SK-N-SH treated with all-trans-retinoic acid at 6 μM for 48 hours (cell line): ENCODE results near the gene ACKR1.

Experiments used
- ARNTL ChIP-seq: fragments of 450-650 bp; formaldehyde crosslinking; IDR thresholded peaks from 2 replicates; pipeline ENCODE4 v1.5.0; 2020; ENCODE audit warnings: low read depth, mild to moderate bottlenecking, moderate library complexity, borderline replicate concordance
- ISL1 ChIP-seq: fragments of 250-450 bp; sonication (Bioruptor Pico); IDR thresholded peaks from 2 replicates; pipeline ENCODE4 v2.1.2; 2022; ENCODE audit warnings: mild to moderate bottlenecking, moderate library complexity
- RARB ChIP-seq: fragments of 250-450 bp; sonication (Bioruptor Pico); IDR thresholded peaks from 2 replicates; pipeline ENCODE4 v1.8.0; 2021; ENCODE audit warnings: mild to moderate bottlenecking, moderate library complexity
- TOX ChIP-seq: fragments of 250-450 bp; sonication (Bioruptor Pico); IDR thresholded peaks from 2 replicates; pipeline ENCODE4 v1.8.0; 2021; ENCODE audit warnings: mild to moderate bottlenecking, moderate library complexity, borderline replicate concordance
- TSHZ2 ChIP-seq: fragments of 250-450 bp; sonication (Bioruptor Pico); IDR thresholded peaks from 2 replicates; pipeline ENCODE4 v1.5.0; 2020; ENCODE audit warnings: mild to moderate bottlenecking, moderate library complexity
- ZC3H10 ChIP-seq: fragments of 250-450 bp; sonication (Bioruptor Pico); IDR thresholded peaks from 2 replicates; pipeline ENCODE4 v1.5.1; 2021; ENCODE audit warnings: mild to moderate bottlenecking, moderate library complexity
- ZFP3 ChIP-seq: fragments of 250-450 bp; sonication (Bioruptor Pico); IDR thresholded peaks from 2 replicates; pipeline ENCODE4 v1.5.0; 2020; ENCODE audit warnings: mild to moderate bottlenecking, moderate library complexity
- ZFP30 ChIP-seq: fragments of 450-650 bp; formaldehyde crosslinking; IDR thresholded peaks from 2 replicates; pipeline ENCODE4 v1.5.0; 2022; ENCODE audit warnings: mild to moderate bottlenecking, moderate library complexity
- ZNF70 ChIP-seq: fragments of 450-650 bp; formaldehyde crosslinking; IDR thresholded peaks from 2 replicates; pipeline ENCODE4 v1.5.0; 2020; ENCODE audit warnings: mild to moderate bottlenecking, moderate library complexity
- ZNF8 ChIP-seq: fragments of 450-650 bp; formaldehyde crosslinking; IDR thresholded peaks from 2 replicates; pipeline ENCODE4 v1.5.0; 2020; ENCODE audit warnings: mild to moderate bottlenecking, moderate library complexity
- TF ChIP-seq, protein P1 (sequence below): fragments of 250-450 bp; sonication (Bioruptor Pico); IDR thresholded peaks from 2 replicates; pipeline ENCODE4 v1.5.1; 2020; ENCODE audit warnings: low read depth, mild to moderate bottlenecking, moderate library complexity
- TF ChIP-seq, protein P2 (sequence below): fragments of 250-450 bp; sonication (Bioruptor Pico); IDR thresholded peaks from 2 replicates; pipeline ENCODE4 v1.8.0; 2020; ENCODE audit warnings: mild to moderate bottlenecking, moderate library complexity, borderline replicate concordance

DNA sequence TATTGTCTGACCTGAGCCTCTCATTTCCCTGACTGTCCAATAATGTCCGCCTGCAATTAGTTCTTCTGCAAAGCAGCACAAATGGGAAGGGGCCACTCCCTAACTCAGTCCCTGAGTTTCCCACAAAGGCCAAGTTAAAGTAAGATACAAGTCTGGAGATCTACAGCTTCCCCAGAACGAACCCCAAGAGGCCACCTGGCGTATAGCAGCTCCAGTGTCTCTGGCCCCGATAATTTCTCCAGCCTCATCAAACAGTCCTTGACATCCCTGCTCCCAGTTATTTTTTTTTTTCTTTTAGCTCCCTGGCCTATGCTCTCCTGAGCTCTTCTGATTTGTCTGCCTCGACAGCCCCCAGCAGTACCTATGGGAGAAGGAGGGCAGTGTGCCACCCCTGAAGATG lies 8.1 kb upstream of the ACKR1 start:
- no peak for TF ChIP-seq ZC3H10 (CRISPR knock-in tag)
- no peak for TF ChIP-seq RARB (CRISPR knock-in tag)
- TF ChIP-seq ARNTL (CRISPR knock-in tag): no peak
- TF ChIP-seq TOX (CRISPR knock-in tag): no peak
- TF ChIP-seq ZNF70 (CRISPR knock-in tag): no peak
- TF ChIP-seq ZFP30: no peak
- TF ChIP-seq ISL1 (CRISPR knock-in tag): no peak
- no peak for TF ChIP-seq ZNF8 (CRISPR knock-in tag)
- TF ChIP-seq ZFP3: no peak
- TF ChIP-seq, protein P1, sequence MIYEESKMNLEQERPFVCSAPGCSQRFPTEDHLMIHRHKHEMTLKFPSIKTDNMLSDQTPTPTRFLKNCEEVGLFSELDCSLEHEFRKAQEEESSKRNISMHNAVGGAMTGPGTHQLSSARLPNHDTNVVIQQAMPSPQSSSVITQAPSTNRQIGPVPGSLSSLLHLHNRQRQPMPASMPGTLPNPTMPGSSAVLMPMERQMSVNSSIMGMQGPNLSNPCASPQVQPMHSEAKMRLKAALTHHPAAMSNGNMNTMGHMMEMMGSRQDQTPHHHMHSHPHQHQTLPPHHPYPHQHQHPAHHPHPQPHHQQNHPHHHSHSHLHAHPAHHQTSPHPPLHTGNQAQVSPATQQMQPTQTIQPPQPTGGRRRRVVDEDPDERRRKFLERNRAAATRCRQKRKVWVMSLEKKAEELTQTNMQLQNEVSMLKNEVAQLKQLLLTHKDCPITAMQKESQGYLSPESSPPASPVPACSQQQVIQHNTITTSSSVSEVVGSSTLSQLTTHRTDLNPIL: no peak
- no peak for TF ChIP-seq TSHZ2 (CRISPR knock-in tag)
- TF ChIP-seq, protein P2, sequence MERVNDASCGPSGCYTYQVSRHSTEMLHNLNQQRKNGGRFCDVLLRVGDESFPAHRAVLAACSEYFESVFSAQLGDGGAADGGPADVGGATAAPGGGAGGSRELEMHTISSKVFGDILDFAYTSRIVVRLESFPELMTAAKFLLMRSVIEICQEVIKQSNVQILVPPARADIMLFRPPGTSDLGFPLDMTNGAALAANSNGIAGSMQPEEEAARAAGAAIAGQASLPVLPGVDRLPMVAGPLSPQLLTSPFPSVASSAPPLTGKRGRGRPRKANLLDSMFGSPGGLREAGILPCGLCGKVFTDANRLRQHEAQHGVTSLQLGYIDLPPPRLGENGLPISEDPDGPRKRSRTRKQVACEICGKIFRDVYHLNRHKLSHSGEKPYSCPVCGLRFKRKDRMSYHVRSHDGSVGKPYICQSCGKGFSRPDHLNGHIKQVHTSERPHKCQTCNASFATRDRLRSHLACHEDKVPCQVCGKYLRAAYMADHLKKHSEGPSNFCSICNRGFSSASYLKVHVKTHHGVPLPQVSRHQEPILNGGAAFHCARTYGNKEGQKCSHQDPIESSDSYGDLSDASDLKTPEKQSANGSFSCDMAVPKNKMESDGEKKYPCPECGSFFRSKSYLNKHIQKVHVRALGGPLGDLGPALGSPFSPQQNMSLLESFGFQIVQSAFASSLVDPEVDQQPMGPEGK: no peak
